ENCODE measurements around the gene NDC1.

DNA sequence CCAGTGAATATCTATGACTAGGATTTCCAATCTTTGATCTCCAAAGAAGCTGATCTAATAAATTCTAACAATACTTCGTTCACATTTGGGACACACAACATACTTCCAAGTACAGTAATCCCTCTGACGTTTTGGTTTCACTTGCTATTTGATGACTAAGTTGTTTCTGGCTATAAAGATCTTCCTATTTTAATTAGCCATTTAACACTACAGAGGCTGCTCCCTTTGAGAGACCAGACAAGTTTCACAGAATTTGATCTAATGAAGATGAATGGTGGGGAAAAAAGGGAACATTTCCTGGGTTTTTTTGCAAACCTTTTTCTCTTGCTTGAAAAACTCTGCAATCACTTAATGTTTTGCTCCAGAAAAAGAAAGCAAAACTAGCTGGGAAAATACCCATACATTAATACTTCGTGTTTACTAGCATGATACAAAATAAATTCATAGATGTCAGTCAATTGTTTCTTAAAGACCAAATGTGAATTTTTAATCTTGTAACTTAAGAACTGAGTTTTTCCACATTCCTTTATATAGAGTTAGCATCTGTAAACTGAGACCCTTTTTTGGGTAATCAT, 71.2 kb downstream of the NDC1 start:
- TF ChIP-seq, protein P1, sequence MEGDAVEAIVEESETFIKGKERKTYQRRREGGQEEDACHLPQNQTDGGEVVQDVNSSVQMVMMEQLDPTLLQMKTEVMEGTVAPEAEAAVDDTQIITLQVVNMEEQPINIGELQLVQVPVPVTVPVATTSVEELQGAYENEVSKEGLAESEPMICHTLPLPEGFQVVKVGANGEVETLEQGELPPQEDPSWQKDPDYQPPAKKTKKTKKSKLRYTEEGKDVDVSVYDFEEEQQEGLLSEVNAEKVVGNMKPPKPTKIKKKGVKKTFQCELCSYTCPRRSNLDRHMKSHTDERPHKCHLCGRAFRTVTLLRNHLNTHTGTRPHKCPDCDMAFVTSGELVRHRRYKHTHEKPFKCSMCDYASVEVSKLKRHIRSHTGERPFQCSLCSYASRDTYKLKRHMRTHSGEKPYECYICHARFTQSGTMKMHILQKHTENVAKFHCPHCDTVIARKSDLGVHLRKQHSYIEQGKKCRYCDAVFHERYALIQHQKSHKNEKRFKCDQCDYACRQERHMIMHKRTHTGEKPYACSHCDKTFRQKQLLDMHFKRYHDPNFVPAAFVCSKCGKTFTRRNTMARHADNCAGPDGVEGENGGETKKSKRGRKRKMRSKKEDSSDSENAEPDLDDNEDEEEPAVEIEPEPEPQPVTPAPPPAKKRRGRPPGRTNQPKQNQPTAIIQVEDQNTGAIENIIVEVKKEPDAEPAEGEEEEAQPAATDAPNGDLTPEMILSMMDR (IDR thresholded peaks at IDR 0.05), result no peak
- TF ChIP-seq POLR2A (IDR thresholded peaks at IDR 0.05), result no peak

All from heart left ventricle (tissue), 13 donors.